HuH-7 (cell line): ENCODE measurements around the gene FBXW11.

ENCODE experiments used
- DNase-seq: peaks from one replicate; pipeline ENCODE4 v3.0.0; 2011; ENCODE audit warnings: low spot score

The FBXW11 gene

GRCh38 chr5:171840711-171841522 lies 165.5 kb downstream of the FBXW11 start:
- no peak for DNase-seq

GRCh38 chr5:171840066-171840465 lies 166.4 kb downstream of the FBXW11 start:
- no peak for DNase-seq

- DNase-seq = no peak
Observed at GRCh38 chr5:171839112-171839511, 167.3 kb downstream of the FBXW11 start.

GRCh38 chr5:171838066-171838465 lies 168.4 kb downstream of the FBXW11 start:
- no peak for DNase-seq

- DNase-seq = no peak
Observed at GRCh38 chr5:171837522-171837921, 168.9 kb downstream of the FBXW11 start.

GRCh38 chr5:171835066-171835465 lies 171.4 kb downstream of the FBXW11 start:
- DNase-seq = no peak

- no peak for DNase-seq
Observed at GRCh38 chr5:171834461-171834860, 172.0 kb downstream of the FBXW11 start.

GRCh38 chr5:171832775-171833174 lies 173.7 kb downstream of the FBXW11 start:
- DNase-seq = no peak

GRCh38 chr5:171830686-171831085 lies 175.8 kb downstream of the FBXW11 start:
- DNase-seq = no peak

- DNase-seq = no peak
Observed at GRCh38 chr5:171827162-171827561, 179.3 kb downstream of the FBXW11 start.

- no peak for DNase-seq
Observed at GRCh38 chr5:171826132-171826531, 180.3 kb downstream of the FBXW11 start.

- no peak for DNase-seq
Observed at GRCh38 chr5:171825051-171825450, 181.4 kb downstream of the FBXW11 start.

GRCh38 chr5:171823269-171823668 lies 183.2 kb downstream of the FBXW11 start:
- peak; percentile 35 for DNase-seq

GRCh38 chr5:171821286-171821685 lies 185.2 kb downstream of the FBXW11 start:
- DNase-seq = no peak

GRCh38 chr5:171820561-171820960 lies 185.9 kb downstream of the FBXW11 start:
- DNase-seq = no peak

- no peak for DNase-seq
Observed at GRCh38 chr5:171816666-171817065, 189.8 kb downstream of the FBXW11 start.

GRCh38 chr5:171813813-171814490 lies 192.5 kb downstream of the FBXW11 start:
- no peak for DNase-seq

- no peak for DNase-seq
Observed at GRCh38 chr5:171813270-171813669, 193.2 kb downstream of the FBXW11 start.
